ENCODE results near the gene POLA2. TPM values are rescaled to one million over a fixed set of nuclear protein-coding genes. Genes with fewer than 3 reads are reported as not detected.

Gene POLA2
- polyA plus RNA-seq, 1 experiment = 11.8 TPM

DNA sequence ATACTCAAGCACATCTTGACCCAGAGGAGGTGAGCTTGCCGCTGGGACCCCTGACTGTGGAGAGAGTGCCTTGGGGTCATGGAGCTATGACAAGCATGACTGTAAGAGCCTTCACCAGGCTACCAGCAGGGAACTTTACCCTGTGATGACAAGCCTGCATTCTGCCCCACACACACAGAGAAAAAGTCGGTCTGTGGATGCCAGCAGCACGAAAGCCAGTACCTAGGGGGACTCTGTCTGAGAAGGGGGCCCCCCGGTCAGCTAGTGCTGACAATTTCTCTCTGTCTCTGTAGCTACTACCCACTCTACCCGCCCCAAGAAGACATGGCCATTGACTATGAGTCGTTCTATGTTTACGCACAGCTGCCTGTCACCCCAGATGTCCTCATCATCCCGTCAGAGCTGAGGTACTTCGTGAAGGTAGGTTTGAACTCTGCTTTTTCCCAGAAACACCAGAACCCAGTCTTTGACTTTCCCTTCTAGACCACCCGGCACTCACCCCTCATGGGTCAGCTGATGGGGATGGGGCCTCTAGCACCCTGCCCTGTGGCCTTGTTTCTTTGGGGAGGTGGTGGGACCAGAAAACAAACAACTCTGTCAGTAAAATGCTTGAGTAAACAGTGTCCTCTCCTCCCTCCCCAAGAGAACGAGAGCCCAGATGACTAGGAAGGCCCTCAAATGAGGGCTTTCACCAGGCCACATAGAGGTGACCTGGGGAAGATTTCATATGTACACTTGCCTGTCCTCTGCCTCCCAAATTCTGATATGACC lies 34.0 kb downstream of the POLA2 start:
- DNase-seq (ENCODE audit: low read depth) = no peak
- POLR2A ChIA-PET = no interaction called here
- TF ChIP-seq, protein P1, sequence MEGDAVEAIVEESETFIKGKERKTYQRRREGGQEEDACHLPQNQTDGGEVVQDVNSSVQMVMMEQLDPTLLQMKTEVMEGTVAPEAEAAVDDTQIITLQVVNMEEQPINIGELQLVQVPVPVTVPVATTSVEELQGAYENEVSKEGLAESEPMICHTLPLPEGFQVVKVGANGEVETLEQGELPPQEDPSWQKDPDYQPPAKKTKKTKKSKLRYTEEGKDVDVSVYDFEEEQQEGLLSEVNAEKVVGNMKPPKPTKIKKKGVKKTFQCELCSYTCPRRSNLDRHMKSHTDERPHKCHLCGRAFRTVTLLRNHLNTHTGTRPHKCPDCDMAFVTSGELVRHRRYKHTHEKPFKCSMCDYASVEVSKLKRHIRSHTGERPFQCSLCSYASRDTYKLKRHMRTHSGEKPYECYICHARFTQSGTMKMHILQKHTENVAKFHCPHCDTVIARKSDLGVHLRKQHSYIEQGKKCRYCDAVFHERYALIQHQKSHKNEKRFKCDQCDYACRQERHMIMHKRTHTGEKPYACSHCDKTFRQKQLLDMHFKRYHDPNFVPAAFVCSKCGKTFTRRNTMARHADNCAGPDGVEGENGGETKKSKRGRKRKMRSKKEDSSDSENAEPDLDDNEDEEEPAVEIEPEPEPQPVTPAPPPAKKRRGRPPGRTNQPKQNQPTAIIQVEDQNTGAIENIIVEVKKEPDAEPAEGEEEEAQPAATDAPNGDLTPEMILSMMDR (IDR thresholded peaks at IDR 0.05; ENCODE audit: insufficient read depth, low read depth, low read length) = no peak
- CTCF ChIA-PET = interaction anchor here (0.6 to 23.0 kb wide), 6 partner anchors 15 to 657 kb away, joined by 3 to 273 read pairs (median 4); partner anchors contain the start of gene CDC42EP2
- no peaks in the 10 kb centered on the region for H3K27me3 ChIP-seq (ENCODE audit: control insufficient read depth, insufficient read depth, low read length)
- no peak overlapping the region for H3K4me3 ChIP-seq (ENCODE audit: low read depth, low read length)
- H3K36me3 ChIP-seq (ENCODE audit: control insufficient read depth, insufficient read depth, low read length) = no peaks in the 10 kb centered on the region

DNA sequence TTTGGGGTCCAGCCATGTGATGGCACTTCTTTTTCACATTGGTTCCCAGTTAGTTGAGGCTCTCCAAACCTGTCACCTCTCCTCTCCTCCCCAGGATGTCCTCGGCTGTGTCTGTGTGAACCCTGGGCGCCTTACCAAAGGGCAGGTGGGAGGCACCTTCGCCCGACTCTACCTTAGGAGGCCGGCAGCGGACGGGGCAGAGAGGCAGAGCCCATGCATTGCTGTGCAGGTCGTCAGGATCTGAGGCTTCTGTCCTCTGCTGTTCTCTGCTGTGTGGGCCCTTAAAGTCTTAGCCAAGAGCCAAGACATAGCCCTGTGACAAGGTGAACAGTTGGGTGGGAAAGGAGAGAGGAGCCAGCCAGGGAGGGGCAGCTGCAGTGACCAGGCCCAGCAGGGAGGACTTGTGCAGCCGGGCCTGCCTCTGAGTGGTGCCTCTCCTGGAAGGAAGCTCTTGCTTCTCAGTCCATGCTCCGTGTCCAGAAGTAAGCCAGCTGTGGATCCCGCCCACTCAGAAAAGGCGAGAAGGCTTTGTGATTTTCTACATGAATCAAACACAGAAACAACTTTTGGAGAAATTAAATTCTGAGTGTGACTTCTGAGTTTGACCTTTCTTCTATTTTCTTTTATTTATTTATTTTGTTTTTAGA lies 35.4 kb downstream of the POLA2 start:
- Histone ChIP-seq H3K27me3 (ENCODE audit: control insufficient read depth, insufficient read depth, low read length) (no peaks in the 10 kb centered on the region), H3K4me3 (ENCODE audit: low read depth, low read length) (no peak overlapping the region), H3K36me3 (ENCODE audit: control insufficient read depth, insufficient read depth, low read length) (no peaks in the 10 kb centered on the region)
- TF ChIP-seq, protein P1 (IDR thresholded peaks at IDR 0.05; ENCODE audit: insufficient read depth, low read depth, low read length) = no peak
- ChIA-PET CTCF (interaction anchor here (1.8 to 23.0 kb wide), 3 partner anchors 14 to 19 kb away, joined by 7 to 273 read pairs (median 12); partner anchors contain the start of gene CDC42EP2), POLR2A (no interaction called here)
- DNase-seq (ENCODE audit: low read depth) = no peak

DNA sequence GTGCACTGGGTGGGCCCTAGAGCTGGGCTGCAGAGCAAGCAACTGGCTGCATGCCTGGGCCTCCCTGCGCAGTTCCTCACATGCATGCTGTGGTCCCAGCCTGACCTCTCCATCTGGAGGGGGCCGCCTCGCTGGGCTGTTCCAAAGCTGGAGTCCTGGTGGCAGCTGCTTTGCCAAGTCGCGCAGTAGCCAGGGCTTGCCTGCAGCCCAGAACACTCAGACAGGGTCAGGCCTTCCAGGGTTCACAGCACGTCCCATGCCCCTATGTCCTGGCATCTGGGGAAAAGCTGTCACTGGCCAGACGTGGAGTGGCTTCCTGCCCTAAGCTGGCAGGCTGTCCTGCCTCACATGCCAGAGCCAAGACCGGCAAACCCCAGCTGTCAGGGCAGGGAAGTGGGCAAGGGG lies 36.4 kb downstream of the POLA2 start:
- no peaks in the 10 kb centered on the region for H3K27me3 ChIP-seq (ENCODE audit: control insufficient read depth, insufficient read depth, low read length)
- TF ChIP-seq, protein P1 (IDR thresholded peaks at IDR 0.05; ENCODE audit: insufficient read depth, low read depth, low read length) = no peak
- DNase-seq (ENCODE audit: low read depth) = no peak
- H3K4me3 ChIP-seq (ENCODE audit: low read depth, low read length) = no peak overlapping the region
- H3K36me3 ChIP-seq (ENCODE audit: control insufficient read depth, insufficient read depth, low read length) = no peaks in the 10 kb centered on the region
- POLR2A ChIA-PET = interaction anchor here (0.5 to 0.8 kb wide), 4 partner anchors 12 to 210 kb away, joined by 3 to 5 read pairs (median 5); no protein-coding TSS in a partner anchor
- CTCF ChIA-PET = interaction anchor here (0.9 to 23.0 kb wide), 7 partner anchors 9 to 36 kb away, joined by 3 to 273 read pairs (median 4); partner anchors contain the start of gene CDC42EP2

DNA sequence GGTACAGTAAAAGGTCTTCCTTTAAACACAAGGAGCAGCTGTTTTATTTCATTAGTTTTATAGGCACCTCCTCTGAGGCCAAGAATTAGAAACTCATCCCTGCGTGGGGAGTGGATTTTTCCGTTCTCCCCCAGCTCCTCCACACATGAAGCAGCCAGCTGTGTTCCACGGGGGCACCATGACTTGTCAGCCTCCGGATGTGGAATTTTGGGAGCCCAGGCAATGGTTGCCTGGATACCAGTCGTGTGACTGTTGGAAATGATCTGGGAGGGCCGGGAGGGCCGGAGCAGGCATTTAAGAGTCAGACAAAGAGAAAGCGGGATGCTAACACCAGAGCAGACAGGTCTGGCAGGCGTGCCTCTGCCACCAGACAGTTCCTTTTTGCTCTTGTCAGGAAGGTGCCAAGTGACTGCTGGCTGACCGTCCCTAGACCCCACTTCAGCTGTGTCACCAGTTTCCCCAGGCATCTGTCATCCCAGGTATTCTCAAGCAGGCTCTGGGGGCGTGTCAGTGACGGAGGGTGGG lies 37.0 kb downstream of the POLA2 start:
- H3K36me3 ChIP-seq (ENCODE audit: control insufficient read depth, insufficient read depth, low read length) = no peaks in the 10 kb centered on the region
- no peak overlapping the region for H3K4me3 ChIP-seq (ENCODE audit: low read depth, low read length)
- TF ChIP-seq, protein P1 (IDR thresholded peaks at IDR 0.05; ENCODE audit: insufficient read depth, low read depth, low read length) = no peak
- peak; percentile 86 for DNase-seq (ENCODE audit: low read depth)
- POLR2A ChIA-PET = interaction anchor here (0.5 to 0.8 kb wide), 3 partner anchors 12 to 209 kb away, joined by 3 to 5 read pairs (median 5); no protein-coding TSS in a partner anchor
- no peaks in the 10 kb centered on the region for H3K27me3 ChIP-seq (ENCODE audit: control insufficient read depth, insufficient read depth, low read length)
- CTCF ChIA-PET = interaction anchor here (1.0 to 23.0 kb wide), 7 partner anchors 9 to 24 kb away, joined by 3 to 273 read pairs (median 4); partner anchors contain the start of gene CDC42EP2
